Posterior cingulate gyrus (tissue), 11 donors: ENCODE results near the gene PLD3.
A peak's percentile ranks its signal among the peaks of the same experiment; 100 is the strongest.
"Not testable (repeated sequence)": the region's sequence is repeated elsewhere in the genome, so short reads cannot be mapped to it uniquely, and the experiment has no call there.

Experiments used
- DNase-seq, 10 donors: peaks; one replicate each; pipeline versions ENCODE4 v3.0.0 to v3.0.0-alpha.2; 2020 to 2021; ENCODE audit warnings: mixed read lengths in 3 of 10
- intact Hi-C: fragments of 100-400 bp; cut with DNase I; formaldehyde crosslinking; loops from one replicate; pipeline ENCODE4 v1.15.1; 2023

The PLD3 gene

GRCh38 chr19:40326201-40326600 lies 22.3 kb upstream of the PLD3 start:
- DNase-seq, result peak in 2 of 10 donors; percentile 53 to 67
- intact Hi-C loops, result no loop called here

GRCh38 chr19:40331052-40331451 lies 17.4 kb upstream of the PLD3 start:
- peak in 2 of 10 donors; percentile 8 to 21 for DNase-seq
- intact Hi-C loops, result no loop called here

GRCh38 chr19:40332669-40333068 lies 15.8 kb upstream of the PLD3 start:
- intact Hi-C loops, result no loop called here

DNA sequence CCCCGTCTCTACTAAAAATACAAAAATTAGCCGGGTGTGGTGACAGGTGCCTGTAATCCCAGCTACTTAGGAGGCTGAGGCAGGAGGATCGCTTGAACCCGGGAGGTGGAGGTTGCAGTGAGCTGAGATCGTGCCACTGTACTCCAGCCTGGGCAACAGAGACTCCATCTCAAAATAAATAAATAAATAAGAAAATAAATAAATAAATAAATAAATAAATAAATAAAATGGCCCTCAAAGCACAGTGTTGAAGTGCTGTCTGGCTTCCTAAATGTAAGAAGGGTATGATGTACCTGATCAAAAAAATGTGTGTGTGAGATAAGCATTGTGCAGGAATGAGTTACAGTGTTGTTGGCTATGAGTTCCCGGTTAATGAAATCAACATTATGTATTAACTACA lies 15.4 kb upstream of the PLD3 start:
- DNase-seq, intact Hi-C loops: not testable (repeated sequence)

More at GRCh38 chr19:40332669-40333068, 15.8 kb upstream of the PLD3 start:
- peak in 2 of 10 donors; percentile 19 to 25 for DNase-seq

GRCh38 chr19:40335101-40335500 lies 13.4 kb upstream of the PLD3 start:
- peak in 1 of 10 donors; percentile 5 for DNase-seq
- intact Hi-C loops, result no loop called here

DNA sequence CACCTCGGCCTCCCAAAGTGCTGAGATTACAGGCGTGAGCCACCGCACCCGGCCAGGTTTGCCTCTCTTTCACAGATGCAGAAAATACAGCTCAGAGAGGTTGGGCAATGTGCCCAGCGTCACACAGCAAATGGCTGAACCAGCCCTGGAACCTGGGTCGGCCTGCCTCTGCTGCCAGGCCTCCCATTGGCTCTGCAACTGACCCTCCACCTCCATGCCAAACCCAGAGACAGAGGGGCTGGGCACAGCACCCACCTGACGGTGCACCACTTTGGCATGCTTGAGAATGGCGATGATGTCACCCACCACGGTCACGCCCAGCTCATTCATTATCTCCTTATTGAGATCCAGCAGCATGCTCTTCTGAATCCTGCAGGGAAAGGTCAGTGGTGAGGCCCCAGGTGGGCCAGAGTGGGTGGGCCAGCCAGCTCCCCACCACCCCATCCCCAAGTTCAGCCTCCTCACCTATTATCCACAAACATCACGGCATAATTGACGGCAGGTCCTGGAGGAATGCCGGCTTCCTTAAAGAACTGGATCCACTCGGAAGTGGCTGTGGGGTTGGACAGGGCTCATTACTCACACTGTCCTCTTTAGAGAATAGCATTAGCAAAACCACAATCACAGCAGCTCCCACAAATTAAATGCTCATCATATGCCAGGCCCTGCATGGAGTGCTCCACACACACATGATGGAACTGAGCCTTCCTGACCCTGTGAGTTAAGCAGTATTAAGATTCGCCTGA lies 12.5 kb upstream of the PLD3 start:
- peak in 2 of 10 donors; percentile 65 to 74 for DNase-seq
- intact Hi-C loops, result no loop called here

DNA sequence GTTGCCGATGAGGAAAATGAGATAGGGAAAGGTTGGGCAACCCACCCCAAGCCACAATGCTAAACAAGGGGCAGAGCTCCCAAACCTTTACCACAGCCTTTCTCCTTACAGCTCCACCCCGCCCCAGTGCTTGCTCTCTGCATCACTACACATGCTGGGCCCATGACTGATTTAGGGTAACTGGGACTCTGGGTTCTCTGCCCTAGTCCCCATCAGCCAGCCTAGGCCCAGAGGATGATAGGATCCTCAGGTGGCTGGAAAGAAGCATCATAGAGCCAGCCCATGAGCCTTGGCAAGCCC lies 11.9 kb upstream of the PLD3 start:
- intact Hi-C loops, result no loop called here
- DNase-seq, result no peak

GRCh38 chr19:40337107-40337506 lies 11.4 kb upstream of the PLD3 start:
- intact Hi-C loops, result no loop called here

GRCh38 chr19:40337594-40337993 lies 10.9 kb upstream of the PLD3 start:
- DNase-seq, result peak in 2 of 10 donors; percentile 53 to 75
- intact Hi-C loops, result no loop called here

More at GRCh38 chr19:40337107-40337506, 11.4 kb upstream of the PLD3 start:
- no peak for DNase-seq

DNA sequence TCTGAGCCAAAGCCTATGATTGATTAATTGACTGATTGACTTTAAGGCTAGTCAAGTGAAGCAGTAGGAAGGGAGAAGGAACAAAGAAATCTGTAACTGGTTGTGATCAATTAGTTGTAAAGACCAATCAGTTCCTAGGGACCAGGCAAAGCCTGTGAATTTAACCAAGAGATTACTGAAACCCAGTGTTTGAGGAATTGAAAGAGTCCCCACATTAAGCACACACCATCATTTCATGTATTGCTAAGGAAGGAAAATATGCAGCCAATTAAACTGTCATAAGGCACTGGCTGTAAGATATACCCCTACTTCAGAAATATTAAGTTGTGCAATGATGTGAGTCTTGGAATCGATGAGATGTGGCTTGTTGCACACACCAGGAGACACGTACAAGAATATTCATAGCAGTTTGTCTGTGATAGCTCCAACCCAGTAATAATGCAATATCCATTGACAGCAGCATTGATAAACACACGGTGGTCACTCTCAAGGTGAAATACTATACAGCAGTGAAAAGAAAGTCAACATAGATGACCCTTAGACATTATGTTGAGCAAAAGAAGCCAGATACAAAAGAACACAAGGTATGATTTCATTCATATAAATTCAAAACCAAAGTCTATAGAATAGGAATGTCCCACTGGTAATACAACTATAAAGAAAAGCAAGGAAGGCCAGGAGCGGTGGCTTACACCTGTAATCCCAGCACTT lies 9.3 kb upstream of the PLD3 start:
- DNase-seq, result no peak
- intact Hi-C loops, result no loop called here

GRCh38 chr19:40341601-40342482 lies 6.7 kb upstream of the PLD3 start:
- intact Hi-C loops, result no loop called here
- peak in 2 of 10 donors; percentile 33 to 69 for DNase-seq

- intact Hi-C loops, result no loop called here
- DNase-seq, result no peak
These were observed 5.7 kb upstream of the PLD3 start for GRCh38 chr19:40342644-40343311.

DNA sequence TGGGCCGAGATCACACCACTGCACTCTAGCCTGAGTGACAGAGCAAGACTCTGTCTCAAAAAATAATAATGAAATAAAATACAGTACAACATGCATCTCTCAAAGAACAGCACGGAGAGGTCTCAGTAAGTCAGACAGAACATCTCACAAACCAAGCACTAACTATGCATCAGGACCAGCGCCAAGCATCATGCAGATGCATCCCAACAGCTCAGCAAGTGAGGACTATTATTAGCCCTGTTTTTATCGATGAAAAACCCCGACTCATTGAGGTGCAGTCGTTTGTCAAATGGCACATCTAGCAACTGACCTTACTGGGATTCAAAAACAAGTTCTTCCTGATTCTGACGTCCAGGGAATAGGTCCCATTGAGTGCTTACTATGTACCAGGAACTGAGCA lies 4.1 kb upstream of the PLD3 start:
- no peak for DNase-seq
- intact Hi-C loops, result no loop called here

- DNase-seq, result peak in 1 of 10 donors; percentile 22
- intact Hi-C loops, result loop anchor here (2.0 kb wide), 1 partner anchor 64 kb away; the partner anchor contains the start of gene AKT2
These were observed 539 bp downstream of the PLD3 start for GRCh38 chr19:40348961-40349507.

- intact Hi-C loops, result no loop called here
- DNase-seq, result peak in 1 of 10 donors; percentile 62
These were observed 7.6 kb downstream of the PLD3 start for GRCh38 chr19:40355975-40356680.

DNA sequence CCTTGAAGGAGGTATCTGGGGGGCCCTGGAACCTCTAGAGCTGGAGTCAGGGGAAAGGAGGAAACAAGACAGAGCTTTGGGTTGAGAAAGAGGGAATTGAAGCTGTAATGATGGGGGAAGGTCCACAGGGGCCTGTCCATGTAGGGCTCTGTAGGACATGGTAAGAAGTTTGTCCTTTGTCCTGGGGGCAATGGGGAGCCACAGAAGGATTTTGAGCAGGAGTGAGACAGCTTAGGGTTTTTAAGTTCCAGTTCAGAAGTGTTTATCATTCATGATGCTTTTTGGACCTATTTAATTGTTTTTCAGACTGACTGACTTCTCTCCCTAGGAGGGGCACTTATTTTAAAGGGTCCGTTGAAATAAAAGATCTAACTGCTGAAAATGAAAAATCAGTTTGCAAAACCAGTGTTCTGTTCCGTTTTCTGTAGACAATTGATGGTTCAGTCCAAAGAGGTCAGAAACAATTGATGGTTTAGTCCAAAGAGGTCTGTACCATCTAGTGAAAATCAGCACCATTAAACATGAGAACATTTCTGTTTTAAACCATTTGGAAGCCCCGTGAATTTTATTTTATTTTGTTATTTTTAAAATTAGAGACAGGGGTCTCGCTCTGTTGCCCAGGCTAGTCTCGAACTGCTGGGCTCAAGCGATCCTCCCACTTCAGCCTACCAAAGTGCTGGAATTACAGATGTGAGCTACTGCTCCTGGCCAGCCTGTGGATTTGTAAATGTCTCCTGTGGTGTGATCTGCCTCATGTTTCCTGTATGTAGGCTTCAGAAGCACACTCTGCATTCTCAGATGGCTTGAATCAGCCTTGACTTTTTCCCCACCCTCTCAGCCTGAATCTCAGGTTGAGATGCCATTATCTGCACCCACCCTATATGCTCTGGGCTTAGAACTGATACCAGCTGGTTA lies 8.4 kb downstream of the PLD3 start:
- DNase-seq, result peak in 1 of 10 donors; percentile 3
- intact Hi-C loops, result no loop called here

DNA sequence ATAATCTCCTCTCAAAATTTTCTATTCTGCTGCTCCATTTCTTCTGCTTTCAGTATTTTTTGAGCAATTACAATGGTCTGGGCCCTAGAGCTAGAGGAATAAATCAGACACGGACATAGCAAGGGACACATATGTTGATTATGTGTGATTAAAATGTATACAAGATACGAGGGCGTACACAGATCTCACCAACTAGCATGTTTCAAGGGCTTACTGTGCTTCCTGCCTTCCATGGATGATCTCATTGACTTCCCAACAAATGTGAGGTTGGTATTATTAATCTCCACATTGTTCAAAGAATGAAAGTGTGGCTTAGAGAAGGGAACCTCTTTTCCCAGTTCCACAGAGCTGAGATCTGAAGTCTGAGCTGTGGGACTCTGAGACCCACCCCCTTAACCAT lies 9.1 kb downstream of the PLD3 start:
- no peak for DNase-seq
- intact Hi-C loops, result no loop called here

DNA sequence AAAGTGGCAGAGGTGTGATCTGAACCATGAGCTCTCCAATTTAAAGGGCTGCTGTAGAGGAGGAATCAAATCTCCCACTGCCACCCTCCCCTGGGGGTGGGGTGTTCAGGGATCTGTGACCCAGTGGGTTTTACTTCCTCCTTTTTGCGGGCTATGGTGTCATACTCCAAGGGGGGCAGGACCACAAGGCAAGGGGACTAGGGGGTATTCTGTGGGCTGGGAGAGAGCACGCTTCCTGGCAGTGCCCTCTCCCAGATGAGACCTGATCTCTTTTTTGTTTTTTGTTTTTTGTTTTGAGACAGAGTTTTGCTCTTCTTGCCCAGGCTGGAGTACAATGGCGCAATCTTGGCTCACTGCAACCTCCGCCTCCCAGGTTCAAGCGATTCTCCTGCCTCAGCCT lies 10.3 kb downstream of the PLD3 start:
- intact Hi-C loops, result no loop called here
- DNase-seq, result no peak
